Right ventricle myocardium superior (tissue), 1 donor: Measurements from ENCODE around the gene SEPTIN3. TPM values are rescaled to one million over a fixed set of nuclear protein-coding genes. Genes with fewer than 3 reads are reported as not detected.

ENCODE experiments used
- ATAC-seq: fragments of 200-7000 bp; cut with Tn5 transposase; one replicate; pipeline ENCODE4 v1.9.1; 2020; ENCODE audit warnings: mild to moderate bottlenecking; ENCODE audit not compliant: poor library complexity
- DNase-seq: peaks from one replicate; pipeline ENCODE4 v3.0.0-alpha.2; 2020
- intact Hi-C: fragments of 100-400 bp; cut with DNase I; formaldehyde crosslinking; loops from one replicate; pipeline ENCODE4 v1.11.2; 2022
- total RNA-seq: library from RNA; stranded (reverse); fragmentation: NEBNext Ultra II Directional; extraction: Animal tissue kit (Norgen Biotek cat#: 25700); gene quantifications from one replicate; pipeline ENCODE4 v1.2.1, GENCODE V29; 2021
- donor health status: DM: no; HTN: yes; CAD: no; lungs with severe emphysema.

Gene SEPTIN3
- total RNA-seq, 1 donor from 2014 or later: 0.08 TPM

GRCh38 chr22:41998361-41999261 lies 29.4 kb downstream of the SEPTIN3 start, which contains the start of gene WBP2NL:
Gene WBP2NL (plus strand): TSS chr22:41998788. CDS start chr22:41998819, 31 bp downstream.
- DNase-seq (peak; percentile 82), ATAC-seq (peak; percentile 96)
- intact Hi-C loops: no loop called here

GRCh38 chr22:42000466-42000865 lies 31.2 kb downstream of the SEPTIN3 start:
- no peak for ATAC-seq
- intact Hi-C loops: no loop called here
- DNase-seq: no peak

GRCh38 chr22:42001121-42001520 lies 31.9 kb downstream of the SEPTIN3 start:
- no peak for ATAC-seq
- no peak for DNase-seq
- intact Hi-C loops: no loop called here

- intact Hi-C loops: no loop called here
- ATAC-seq: no peak
- DNase-seq: no peak
Measured at GRCh38 chr22:42001706-42002105, 32.5 kb downstream of the SEPTIN3 start.

- DNase-seq (no peak), ATAC-seq (no peak)
- intact Hi-C loops: no loop called here
Measured at GRCh38 chr22:42007922-42008321, 38.7 kb downstream of the SEPTIN3 start.

DNA sequence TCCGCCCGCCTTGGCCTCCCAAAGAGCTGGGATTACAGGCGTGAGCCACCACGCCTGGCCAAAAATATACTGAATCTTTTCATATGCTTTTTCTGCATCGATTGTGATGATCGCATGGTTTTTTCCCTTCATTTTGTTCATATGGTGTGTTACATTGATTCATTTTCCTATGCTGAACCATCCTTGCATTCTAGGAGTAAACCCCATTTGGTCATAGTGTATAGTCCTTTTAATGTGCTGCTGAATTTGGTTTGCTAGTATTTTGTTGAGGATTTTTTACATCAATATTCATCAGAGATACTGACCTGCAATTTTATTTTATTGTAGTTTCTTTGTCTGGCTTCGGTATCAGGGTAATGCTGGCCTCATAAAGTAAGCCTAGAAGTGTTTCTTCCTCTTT lies 41.5 kb downstream of the SEPTIN3 start:
- ATAC-seq: no peak
- intact Hi-C loops: no loop called here

GRCh38 chr22:42013385-42013784 lies 44.1 kb downstream of the SEPTIN3 start:
- ATAC-seq (no peak), DNase-seq (no peak)
- intact Hi-C loops: no loop called here

More for the DNA sequence above, 41.5 kb downstream of the SEPTIN3 start:
- DNase-seq: no peak

- intact Hi-C loops: no loop called here
- ATAC-seq (no peak), DNase-seq (no peak)
Measured at GRCh38 chr22:42016111-42016510, 46.9 kb downstream of the SEPTIN3 start.

DNA sequence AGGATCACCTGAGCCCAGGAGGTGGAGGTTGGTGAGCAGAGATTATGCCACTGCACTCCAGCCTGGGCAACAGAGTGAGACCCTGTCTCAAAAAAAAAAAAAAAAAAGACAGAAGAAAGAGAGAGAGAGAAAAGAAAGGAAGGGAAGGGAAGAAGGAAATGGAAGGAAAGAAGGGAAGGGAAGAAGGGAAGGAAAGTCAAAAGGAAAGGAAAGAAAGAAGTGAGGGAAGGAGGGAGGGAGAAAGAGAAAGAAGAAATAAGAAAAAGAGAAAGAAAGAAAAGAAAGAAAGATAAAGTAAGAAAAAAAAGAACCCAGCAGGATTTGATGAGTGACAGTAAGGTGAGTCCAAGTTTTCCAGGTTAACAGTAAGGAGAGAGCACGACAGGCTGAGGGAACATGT lies 49.0 kb downstream of the SEPTIN3 start:
- intact Hi-C loops: no loop called here
- ATAC-seq (no peak), DNase-seq (no peak)

Other genes with a start within 250 kb of the SEPTIN3 start
- 4.0 TPM for gene CCDC134, start 168.8 kb upstream of the SEPTIN3 start, total RNA-seq
- 75.2 TPM for gene SREBF2, start 136.3 kb upstream of the SEPTIN3 start, total RNA-seq
- gene SHISA8, start 54.4 kb upstream of the SEPTIN3 start, total RNA-seq: 6.4 TPM
- 1.2 TPM for gene TNFRSF13C, start 42.6 kb upstream of the SEPTIN3 start, total RNA-seq
- 0.59 TPM for gene CENPM, start 22.3 kb upstream of the SEPTIN3 start, total RNA-seq
- gene WBP2NL, start 29.3 kb downstream of the SEPTIN3 start, total RNA-seq: 0.16 TPM
- gene NAGA, start 101.4 kb downstream of the SEPTIN3 start, total RNA-seq: 11.8 TPM
- gene PHETA2, start 104.8 kb downstream of the SEPTIN3 start, total RNA-seq: 4.2 TPM
- gene SMDT1, start 110.3 kb downstream of the SEPTIN3 start, total RNA-seq: 179 TPM
- 298 TPM for gene NDUFA6, start 121.3 kb downstream of the SEPTIN3 start, total RNA-seq
- not detected for gene CYP2D6, start 161.4 kb downstream of the SEPTIN3 start, total RNA-seq